Stimulated activated CD8-positive, alpha-beta memory T cell treated with anti-CD3 and anti-CD28 coated beads, Interleukin-7, amount 100 ng/mL, for 4 hours (primary cell): Measurements from ENCODE around the gene ALDH4A1.
"Not testable (repeated sequence)": the region's sequence is repeated elsewhere in the genome, so short reads cannot be mapped to it uniquely, and the experiment has no call there.

ENCODE experiments used
- DNase-seq, 2 donors: peaks; one replicate each; pipeline ENCODE4 v3.0.0-alpha.2; 2020; ENCODE audit warnings: low read depth in 2 of 2

ALDH4A1 gene

GRCh38 chr1:18856435-18856834 lies 45.9 kb downstream of the ALDH4A1 start:
- no peak for DNase-seq

GRCh38 chr1:18855573-18855972 lies 46.8 kb downstream of the ALDH4A1 start:
- DNase-seq = no peak

- DNase-seq = no peak
These were observed 47.9 kb downstream of the ALDH4A1 start for GRCh38 chr1:18854331-18855025.

GRCh38 chr1:18852501-18852900 lies 49.9 kb downstream of the ALDH4A1 start:
- DNase-seq = no peak

- no peak for DNase-seq
These were observed 53.1 kb downstream of the ALDH4A1 start for GRCh38 chr1:18849261-18849711.

- DNase-seq = not testable (repeated sequence)
These were observed 54.6 kb downstream of the ALDH4A1 start for GRCh38 chr1:18847723-18848122.

- no peak for DNase-seq
These were observed 62.2 kb downstream of the ALDH4A1 start for GRCh38 chr1:18840145-18840544.

GRCh38 chr1:18836654-18837053 lies 65.7 kb downstream of the ALDH4A1 start:
- DNase-seq = no peak

GRCh38 chr1:18832319-18832718 lies 70.0 kb downstream of the ALDH4A1 start:
- not testable (repeated sequence) for DNase-seq

- DNase-seq = no peak
These were observed 70.7 kb downstream of the ALDH4A1 start for GRCh38 chr1:18831656-18832055.

GRCh38 chr1:18830596-18830995 lies 71.8 kb downstream of the ALDH4A1 start:
- no peak for DNase-seq

- DNase-seq = no peak
These were observed 72.7 kb downstream of the ALDH4A1 start for GRCh38 chr1:18829671-18830070.

- no peak for DNase-seq
These were observed 74.1 kb downstream of the ALDH4A1 start for GRCh38 chr1:18828224-18828623.

- no peak for DNase-seq
These were observed 78.9 kb downstream of the ALDH4A1 start for GRCh38 chr1:18823438-18823837.
